Activated CD4-positive, CD25-positive, alpha-beta regulatory T cell treated with anti-CD3 and anti-CD28 coated beads, Interleukin-2, amount 50 U/mL, for 24 hours (primary cell): ENCODE data around the gene CAMK2D.

Experiments
- ATAC-seq, 2 donors: fragments of 150-1000 bp; cut with Tn5 transposase; one replicate each; pipeline ENCODE4 v1.10.0; 2021; ENCODE audit warnings: mild to moderate bottlenecking in 1 of 2, moderate library complexity in 1 of 2

CAMK2D gene

GRCh38 chr4:113433116-113433515 is 328.4 kb downstream of the CAMK2D start:
- ATAC-seq = no peak

- ATAC-seq = no peak
Observed at GRCh38 chr4:113423631-113424030, 337.9 kb downstream of the CAMK2D start.

- ATAC-seq = no peak
Observed at GRCh38 chr4:113420938-113421337, 340.6 kb downstream of the CAMK2D start.

GRCh38 chr4:113419631-113420030 is 341.9 kb downstream of the CAMK2D start:
- no peak for ATAC-seq

- ATAC-seq = no peak
Observed at GRCh38 chr4:113411496-113411938, 350.0 kb downstream of the CAMK2D start.

GRCh38 chr4:113410686-113411085 is 350.9 kb downstream of the CAMK2D start:
- no peak for ATAC-seq

- ATAC-seq = no peak
Observed at GRCh38 chr4:113409181-113409580, 352.4 kb downstream of the CAMK2D start.

- no peak for ATAC-seq
Observed at GRCh38 chr4:113407409-113407808, 354.1 kb downstream of the CAMK2D start.

GRCh38 chr4:113406723-113407016 is 354.9 kb downstream of the CAMK2D start:
- ATAC-seq = no peak

GRCh38 chr4:113405874-113406722 is 355.4 kb downstream of the CAMK2D start:
- ATAC-seq = no peak

GRCh38 chr4:113404841-113405240 is 356.7 kb downstream of the CAMK2D start:
- no peak for ATAC-seq

GRCh38 chr4:113404167-113404571 is 357.4 kb downstream of the CAMK2D start:
- ATAC-seq = no peak
